Hepatic stellate cell (primary cell): ENCODE data around the gene NFIA.

Experiments used
- DNase-seq: peaks from one replicate; pipeline ENCODE4 v3.0.0; 2011; ENCODE audit warnings: low spot score

NFIA gene

GRCh38 chr1:61494000-61494399 lies 411.6 kb downstream of the NFIA start:
- DNase-seq: no peak

GRCh38 chr1:61496501-61496900 lies 414.1 kb downstream of the NFIA start:
- DNase-seq: no peak

- no peak for DNase-seq
Measured at GRCh38 chr1:61497013-61497412, 414.7 kb downstream of the NFIA start.

GRCh38 chr1:61498342-61498741 lies 416.0 kb downstream of the NFIA start:
- peak; percentile 9 for DNase-seq

- DNase-seq: no peak
Measured at GRCh38 chr1:61501971-61502916, 419.9 kb downstream of the NFIA start.

- no peak for DNase-seq
Measured at GRCh38 chr1:61504305-61504704, 421.9 kb downstream of the NFIA start.

- DNase-seq: no peak
Measured at GRCh38 chr1:61504852-61505390, 422.6 kb downstream of the NFIA start.

GRCh38 chr1:61506236-61506635 lies 423.9 kb downstream of the NFIA start:
- no peak for DNase-seq

GRCh38 chr1:61506944-61507500 lies 424.7 kb downstream of the NFIA start:
- no peak for DNase-seq
